HG02759 (cell line): ENCODE data around the gene GPSM3.
"Not testable (repeated sequence)": the region's sequence is repeated elsewhere in the genome, so short reads cannot be mapped to it uniquely, and the experiment has no call there.

Experiments used
- ATAC-seq: cut with Tn5 transposase; IDR thresholded peaks from one replicate; pipeline ENCODE4 v1.9.1; 2021; ENCODE audit warnings: mild to moderate bottlenecking, moderate library complexity; ENCODE audit not compliant: unreplicated experiment

GPSM3 gene

GRCh38 chr6:32192608-32193039, at the start of gene GPSM3:
Gene GPSM3, minus strand, starts transcription at chr6:32192643. Its CDS starts 130 bp downstream, at chr6:32192513.
- ATAC-seq: no peak

DNA sequence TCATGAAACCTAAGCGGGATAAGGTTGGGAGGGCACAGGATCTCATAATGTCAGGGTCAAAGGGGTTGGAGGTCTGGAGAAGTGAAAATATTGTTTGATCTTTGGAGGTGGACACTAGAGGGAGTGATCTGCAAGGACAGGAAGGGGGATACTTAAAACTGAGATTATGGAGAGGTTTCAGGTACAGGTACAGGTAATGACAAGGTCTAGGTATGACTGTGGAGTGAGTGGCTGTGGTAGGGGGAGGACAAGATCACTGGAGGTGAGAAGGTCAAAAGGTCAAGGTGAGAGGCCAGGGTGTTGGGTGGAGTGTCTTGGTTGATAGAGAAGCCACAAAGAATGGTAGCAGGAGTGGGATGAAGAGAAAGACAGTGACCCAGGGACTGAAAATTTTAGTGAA, 48.2 kb upstream of the GPSM3 start:
- ATAC-seq: no peak

- ATAC-seq: no peak
These were observed 47.0 kb upstream of the GPSM3 start for GRCh38 chr6:32239462-32239861.

- ATAC-seq: no peak
These were observed 42.5 kb upstream of the GPSM3 start for GRCh38 chr6:32234934-32235333.

DNA sequence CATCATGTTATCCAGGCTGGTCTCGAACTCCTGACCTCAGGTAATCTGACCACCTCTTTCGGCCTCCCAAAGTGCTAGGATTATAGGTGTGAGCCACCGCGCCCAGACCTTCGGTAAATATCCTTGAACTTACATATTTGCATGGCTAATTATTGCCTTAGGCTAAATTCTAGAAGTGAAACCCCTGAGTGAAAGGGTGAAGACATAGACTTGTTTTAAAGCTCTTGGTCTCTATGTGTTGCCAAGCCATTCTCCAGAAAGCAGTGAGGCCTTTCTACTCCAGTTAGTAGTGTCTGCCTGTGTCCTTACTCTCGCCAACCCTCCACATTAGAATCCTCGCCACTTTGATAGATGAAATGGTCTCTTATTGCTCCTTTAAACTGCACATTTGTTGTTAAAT, 34.0 kb upstream of the GPSM3 start:
- ATAC-seq: no peak

DNA sequence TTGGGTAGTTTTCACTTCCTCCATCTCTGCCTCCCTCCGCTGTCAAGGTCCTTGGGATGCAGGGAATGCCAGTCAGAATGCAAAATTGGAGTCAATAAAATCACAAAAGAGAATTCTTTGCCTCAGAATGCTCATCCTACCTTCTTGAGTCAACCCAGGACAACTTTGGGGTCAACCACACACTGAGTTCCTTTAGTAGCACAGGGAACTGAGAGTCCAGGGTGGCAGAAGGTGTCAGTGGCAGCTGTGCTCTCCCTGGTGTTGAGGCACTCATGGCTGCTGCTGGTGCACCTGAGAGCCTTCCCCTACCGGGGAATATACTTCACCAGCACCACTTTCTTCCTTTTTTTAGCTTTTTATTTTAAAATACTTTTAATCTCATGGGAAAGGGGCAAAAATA, 32.3 kb upstream of the GPSM3 start:
- no peak for ATAC-seq

- no peak for ATAC-seq
These were observed 31.1 kb upstream of the GPSM3 start, which contains the start of gene NOTCH4 for GRCh38 chr6:32223258-32224235. Gene NOTCH4, minus strand, starts transcription at chr6:32224067. Its CDS starts 139 bp downstream, at chr6:32223928.

- no peak for ATAC-seq
These were observed 30.1 kb upstream of the GPSM3 start for GRCh38 chr6:32222333-32223230.

GRCh38 chr6:32220021-32220420, 27.6 kb upstream of the GPSM3 start:
- ATAC-seq: no peak

DNA sequence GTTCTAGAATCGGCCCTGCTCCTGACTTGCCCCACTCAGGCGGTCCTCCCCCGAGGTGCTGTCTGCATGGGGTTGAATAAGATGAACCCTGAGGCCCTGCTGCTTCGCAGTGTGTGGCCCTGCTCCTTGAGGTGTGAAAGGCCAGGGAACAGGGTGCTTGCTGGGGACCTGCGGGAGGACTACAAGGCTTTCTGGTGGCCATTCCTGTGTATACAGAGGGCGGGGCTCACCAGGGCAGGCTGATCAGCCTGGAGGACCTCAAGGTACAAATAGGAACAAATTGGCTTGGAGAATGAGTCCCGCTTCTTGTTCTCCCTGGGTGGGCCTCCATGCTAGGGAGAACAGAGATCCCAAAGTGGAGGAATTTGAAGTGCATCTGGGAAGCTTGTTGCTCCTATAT, 25.7 kb upstream of the GPSM3 start:
- no peak for ATAC-seq

DNA sequence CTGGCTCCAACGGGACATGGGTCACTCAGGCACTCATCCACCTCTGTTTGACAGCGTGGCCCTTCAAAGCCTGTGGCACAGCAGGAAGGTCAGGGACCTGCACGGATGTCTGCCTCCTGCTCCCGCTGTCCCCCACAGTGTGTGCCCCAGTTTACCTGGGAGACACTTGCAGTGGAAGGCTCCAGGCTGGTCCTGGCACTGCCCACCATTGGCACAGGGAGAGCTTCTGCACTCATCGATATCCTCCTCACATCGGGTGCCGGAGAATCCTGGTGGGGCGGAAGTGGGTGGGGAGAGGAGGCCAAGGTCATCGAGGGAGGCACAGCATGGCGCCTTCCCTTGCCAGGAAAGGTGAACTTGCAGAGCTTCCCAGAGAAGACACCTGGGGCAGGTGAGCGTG, 24.6 kb upstream of the GPSM3 start:
- no peak for ATAC-seq

GRCh38 chr6:32216285-32216684, 23.8 kb upstream of the GPSM3 start:
- ATAC-seq: no peak

GRCh38 chr6:32215617-32216016, 23.2 kb upstream of the GPSM3 start:
- ATAC-seq: no peak

DNA sequence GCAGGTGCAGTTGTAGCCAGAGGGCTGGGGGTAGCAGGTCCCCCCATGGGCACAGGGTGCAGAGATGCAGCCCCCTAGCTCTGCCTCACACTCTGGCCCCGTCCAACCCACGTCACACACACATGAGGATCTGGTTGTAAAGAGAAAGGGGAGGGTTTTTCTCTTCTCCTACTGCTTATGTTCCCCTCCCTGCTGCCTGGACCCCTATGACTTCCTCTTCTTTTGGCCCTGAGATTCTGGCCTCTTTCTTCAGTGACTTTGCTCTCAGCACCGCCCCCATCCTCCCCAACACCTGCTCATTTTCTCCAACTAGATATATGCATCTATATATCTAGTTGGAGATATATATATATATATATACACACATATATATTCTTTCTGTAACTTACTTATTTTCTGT, 21.7 kb upstream of the GPSM3 start:
- no peak for ATAC-seq

GRCh38 chr6:32213649-32214048, 21.2 kb upstream of the GPSM3 start:
- no peak for ATAC-seq

- no peak for ATAC-seq
These were observed 19.8 kb upstream of the GPSM3 start for GRCh38 chr6:32212076-32212760.

- ATAC-seq: not testable (repeated sequence)
These were observed 19.0 kb upstream of the GPSM3 start for GRCh38 chr6:32211432-32211831.

DNA sequence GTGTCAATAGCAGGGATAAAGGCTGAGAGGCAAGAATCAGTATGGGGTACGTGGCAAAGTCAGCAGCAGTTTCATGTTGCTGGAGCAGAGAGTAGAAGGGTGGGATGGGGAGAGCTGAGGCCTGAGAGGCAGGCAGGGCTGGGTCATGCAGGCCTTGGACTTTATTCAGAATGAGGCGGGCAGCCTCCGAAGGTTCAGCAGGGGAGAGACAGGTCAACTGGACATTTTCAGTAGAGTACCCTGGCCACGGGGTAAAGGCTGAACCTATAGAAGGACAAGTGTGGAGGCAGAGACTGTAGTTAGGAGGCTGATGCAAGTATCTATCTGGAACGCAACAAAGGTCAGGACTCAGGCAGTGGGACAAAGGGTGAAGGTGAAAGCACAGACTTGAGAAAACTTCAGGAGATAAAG, 17.8 kb upstream of the GPSM3 start:
- no peak for ATAC-seq

DNA sequence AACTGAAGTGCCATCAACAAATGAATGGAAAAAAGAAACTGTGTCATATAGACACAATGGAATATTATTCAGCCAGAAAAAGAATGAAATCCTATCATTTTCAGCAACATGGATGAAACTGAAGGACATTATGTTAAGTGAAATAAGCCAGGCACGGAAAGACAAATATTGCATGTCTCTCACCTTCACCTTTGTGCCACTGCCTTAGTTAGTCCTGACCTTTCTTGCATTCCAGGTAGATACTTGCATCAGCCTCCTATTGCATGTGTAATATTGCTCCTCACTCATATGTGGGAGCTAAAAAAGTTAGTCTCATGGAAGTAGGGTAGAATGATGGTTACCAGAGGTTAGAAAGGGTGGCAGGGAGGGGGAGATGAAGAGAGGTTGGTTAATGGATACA, 16.6 kb upstream of the GPSM3 start:
- ATAC-seq: no peak

DNA sequence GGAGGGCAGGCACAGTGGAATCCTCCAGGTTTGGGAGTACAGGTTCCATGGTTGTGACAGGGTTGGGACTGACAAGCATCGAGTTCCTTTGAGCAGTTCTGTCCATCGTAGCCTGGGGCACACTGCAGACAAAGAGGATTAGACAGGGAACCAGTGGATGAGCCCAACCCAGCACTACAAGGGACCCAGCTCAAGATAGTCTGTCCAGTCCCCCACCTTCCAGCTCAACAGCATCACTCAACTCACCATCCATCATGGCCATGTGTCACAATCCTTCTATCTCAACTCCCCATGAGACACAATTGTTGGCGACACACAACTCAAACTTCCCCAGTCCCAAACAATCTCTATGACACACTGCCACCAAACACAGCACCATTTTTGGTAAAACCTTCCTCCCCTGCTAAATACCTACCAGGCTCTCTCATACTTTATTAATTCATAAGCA, 11.8 kb upstream of the GPSM3 start:
- ATAC-seq: no peak
